ENCODE data around the gene HOMER2.
"Not testable (repeated sequence)": the region's sequence is repeated elsewhere in the genome, so short reads cannot be mapped to it uniquely, and the experiment has no call there.

Gene HOMER2

DNA sequence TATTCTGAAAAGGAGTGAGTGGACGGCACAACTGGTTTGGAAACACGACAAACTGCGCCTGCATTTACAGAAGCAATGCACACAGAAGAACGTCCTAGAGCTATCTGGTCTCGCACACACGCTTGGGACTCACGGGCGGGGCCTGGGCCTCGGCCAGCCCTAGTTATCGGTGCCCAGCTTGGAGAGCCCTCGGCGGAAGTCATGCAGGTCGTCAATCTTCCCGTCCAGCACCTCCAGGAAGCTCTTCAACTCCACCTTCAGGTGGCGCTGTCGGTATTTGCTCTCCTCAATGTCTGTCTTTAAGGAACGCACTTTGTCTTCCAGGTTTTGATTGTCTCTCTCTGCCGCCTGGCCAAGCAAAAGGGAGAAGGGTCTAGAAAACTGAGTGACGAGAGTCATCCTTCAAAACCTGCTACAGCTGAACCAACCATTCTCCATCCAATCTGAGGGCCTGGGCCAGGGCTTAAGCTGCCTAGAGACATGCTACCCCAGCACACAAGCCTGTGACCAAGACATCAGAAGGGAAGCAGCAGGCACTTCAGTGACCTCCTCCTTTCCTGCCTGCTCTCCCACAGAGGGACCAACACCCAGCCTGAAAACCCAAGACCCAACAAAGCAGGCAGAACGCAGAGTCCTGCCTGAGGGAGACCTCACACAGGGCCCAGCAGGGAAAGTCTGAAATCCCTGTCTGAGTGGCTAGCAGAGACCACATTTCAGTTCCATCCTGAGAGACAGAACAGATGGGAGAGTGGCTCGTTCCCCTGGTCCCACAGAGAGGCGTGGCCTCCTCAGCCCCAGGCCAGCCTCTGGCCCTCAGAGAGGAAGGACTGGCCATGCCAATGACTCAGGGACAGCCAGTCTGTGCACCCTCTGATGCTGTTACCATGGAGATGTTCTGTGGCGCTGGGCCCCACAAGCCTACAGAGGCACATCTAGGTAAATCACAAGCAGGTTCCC lies 102.7 kb downstream of the HOMER2 start:
- peak; percentile 79 for DNase-seq (ENCODE audit: low read depth, low spot score)
- H3K4me3 ChIP-seq (ENCODE audit: low read length): no peak overlapping the region

DNA sequence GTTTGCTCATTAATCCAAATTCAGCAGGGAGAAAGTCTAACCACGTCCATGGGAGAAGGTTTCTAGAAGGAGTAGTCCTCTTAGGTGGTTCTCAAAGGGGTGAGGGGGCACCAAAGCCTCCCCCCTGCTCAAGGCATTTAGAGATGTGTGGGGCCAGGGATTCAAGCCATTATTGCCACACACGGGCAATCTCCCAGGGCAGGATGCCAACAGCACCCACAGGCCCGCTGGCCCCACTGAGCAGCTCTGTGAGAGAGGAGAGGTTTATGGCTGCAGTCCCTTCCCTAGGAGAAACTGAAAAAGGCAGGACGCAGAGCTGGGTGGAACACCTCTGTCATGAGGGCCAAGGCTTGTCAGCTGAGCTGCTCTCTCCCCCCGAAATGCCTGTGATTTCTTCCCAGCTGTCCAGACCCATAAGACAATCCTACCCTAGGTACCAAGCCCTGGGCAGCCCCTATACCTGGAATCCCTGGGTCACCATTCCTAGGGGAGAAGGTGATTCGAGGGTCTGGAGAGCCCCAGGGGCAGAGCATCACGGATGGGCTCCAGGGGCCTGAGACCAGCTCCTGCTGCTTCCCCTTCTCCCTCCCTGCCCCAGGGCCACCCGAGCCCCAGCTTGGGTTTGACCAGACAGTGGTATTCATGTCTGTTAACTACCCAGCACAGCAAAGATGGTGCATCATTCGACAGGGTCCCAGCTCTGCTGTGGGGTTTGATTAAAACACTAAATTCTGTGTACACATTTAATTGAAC lies 104.1 kb downstream of the HOMER2 start:
- H3K4me3 ChIP-seq (ENCODE audit: low read length): no peak overlapping the region
- DNase-seq (ENCODE audit: low read depth, low spot score): no peak

DNA sequence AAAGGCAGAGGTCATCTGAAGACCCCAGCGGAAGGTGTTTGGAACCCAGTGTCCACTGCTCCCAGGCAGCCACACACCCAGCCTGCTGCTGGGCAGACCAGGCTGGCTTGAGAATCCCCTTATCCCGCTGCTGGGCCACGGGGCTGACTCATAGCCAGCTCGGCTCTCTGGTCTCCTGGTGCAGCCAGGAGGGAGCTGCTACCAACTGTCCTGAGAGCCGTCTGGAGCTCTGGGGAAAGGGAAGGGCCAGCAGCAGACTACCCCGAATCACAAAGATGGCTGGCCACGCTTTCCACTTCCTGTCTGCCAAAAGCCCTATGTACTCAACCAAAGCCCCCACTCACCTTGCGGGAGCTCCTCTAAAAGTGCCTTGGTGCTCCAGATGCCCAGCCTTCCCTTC lies 104.8 kb downstream of the HOMER2 start:
- no peak for DNase-seq (ENCODE audit: low read depth, low spot score)
- no peak overlapping the region for H3K4me3 ChIP-seq (ENCODE audit: low read length)

DNA sequence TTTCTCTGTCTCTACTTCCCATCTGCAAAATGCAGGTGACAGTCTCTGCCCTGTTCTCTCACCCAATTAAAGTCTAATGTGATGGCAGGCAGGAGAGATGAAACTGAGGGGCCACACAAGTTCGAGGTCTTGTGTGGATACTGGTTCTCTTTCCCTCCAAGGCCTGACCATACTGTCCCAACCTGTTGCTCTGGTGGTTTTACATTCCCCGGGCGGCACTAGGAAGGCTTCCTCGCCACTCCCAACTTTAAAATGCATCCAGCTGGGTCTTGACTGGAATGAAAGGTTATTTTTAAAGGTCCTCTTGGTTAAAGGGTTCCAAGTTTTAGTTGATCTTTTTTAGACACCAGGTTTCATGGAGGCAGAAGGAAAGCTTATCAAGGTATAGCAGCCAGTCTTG lies 105.9 kb downstream of the HOMER2 start:
- H3K4me3 ChIP-seq (ENCODE audit: low read length): no peak overlapping the region
- DNase-seq (ENCODE audit: low read depth, low spot score): no peak

DNA sequence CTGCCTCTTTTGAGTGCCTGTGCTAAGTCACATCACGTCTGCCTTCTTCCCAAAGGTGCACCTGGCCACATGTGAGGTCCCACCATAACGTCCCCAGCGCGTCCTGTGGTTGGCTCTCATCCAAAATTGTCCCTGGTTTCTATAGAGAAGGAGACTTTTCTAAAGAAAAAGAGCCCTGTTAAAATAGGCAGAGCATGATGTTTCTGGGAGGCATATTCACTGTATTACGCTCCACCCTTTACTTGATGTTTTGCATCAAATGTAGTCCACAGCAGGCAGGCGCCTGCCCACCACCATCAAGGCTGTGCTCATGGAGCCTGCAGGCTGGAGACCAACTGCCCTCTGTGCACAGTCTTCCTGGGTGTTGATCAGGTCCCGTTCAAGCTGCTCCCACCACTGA lies 106.8 kb downstream of the HOMER2 start:
- no peak overlapping the region for H3K4me3 ChIP-seq (ENCODE audit: low read length)
- no peak for DNase-seq (ENCODE audit: low read depth, low spot score)

DNA sequence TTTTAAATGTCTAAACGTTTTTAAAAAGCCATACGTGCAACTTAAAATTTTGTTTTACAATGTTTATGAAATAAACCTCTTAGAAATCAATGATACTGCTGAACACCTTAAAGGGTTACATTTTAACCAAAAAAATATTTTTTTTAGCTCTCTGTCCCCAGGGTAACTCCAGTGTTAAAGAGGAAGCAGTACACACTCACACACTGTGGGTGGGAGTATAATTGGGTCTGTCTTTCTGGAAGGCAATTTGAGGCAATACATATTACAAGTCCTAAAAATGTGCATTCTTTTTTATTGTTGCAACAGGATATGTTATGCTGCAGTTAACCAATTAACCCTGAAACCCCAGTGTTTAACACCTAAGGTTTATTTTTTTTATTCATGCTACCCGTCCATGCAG lies 109.0 kb downstream of the HOMER2 start:
- H3K4me3 ChIP-seq (ENCODE audit: low read length): no peak overlapping the region
- DNase-seq (ENCODE audit: low read depth, low spot score): no peak

DNA sequence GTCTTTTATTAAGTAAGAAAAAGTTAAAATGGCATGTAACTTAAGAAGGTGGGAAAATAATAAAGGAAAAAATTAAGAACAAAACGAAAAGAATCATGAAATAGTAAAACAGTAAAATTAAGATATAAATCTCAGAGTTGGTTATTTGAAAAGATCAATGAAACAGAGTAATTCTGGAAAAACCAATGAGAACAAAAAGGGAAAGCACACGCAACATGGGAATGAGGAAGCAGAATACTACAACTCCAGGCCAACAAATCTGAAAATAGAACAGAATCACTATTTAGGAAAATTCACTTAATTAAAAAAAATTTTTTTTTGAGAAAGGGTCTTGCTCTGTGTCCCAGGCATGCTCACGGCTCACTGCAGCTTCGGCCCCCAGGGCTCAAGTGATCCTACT lies 112.4 kb downstream of the HOMER2 start:
- H3K4me3 ChIP-seq (ENCODE audit: low read length): no peak overlapping the region
- DNase-seq (ENCODE audit: low read depth, low spot score): no peak

DNA sequence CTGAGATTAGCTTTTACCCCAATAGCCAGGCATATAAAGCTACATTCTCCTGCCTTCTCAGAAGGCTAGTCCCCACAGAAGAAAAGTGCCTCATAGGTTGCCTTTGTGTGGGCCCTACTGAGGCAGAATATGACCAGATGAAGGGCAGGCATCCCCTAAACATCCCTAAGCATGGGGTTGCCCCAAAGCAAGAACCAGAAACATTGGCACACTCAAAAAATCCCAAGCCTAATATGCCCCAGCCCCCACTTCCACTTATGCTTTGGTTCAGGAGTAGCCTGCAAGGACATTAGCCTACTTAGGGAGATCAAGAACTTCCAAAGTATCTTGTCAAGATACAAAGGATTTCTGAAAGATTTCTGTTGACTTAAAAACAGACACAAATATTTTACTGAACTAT lies 113.4 kb downstream of the HOMER2 start:
- DNase-seq (ENCODE audit: low read depth, low spot score): no peak

DNA sequence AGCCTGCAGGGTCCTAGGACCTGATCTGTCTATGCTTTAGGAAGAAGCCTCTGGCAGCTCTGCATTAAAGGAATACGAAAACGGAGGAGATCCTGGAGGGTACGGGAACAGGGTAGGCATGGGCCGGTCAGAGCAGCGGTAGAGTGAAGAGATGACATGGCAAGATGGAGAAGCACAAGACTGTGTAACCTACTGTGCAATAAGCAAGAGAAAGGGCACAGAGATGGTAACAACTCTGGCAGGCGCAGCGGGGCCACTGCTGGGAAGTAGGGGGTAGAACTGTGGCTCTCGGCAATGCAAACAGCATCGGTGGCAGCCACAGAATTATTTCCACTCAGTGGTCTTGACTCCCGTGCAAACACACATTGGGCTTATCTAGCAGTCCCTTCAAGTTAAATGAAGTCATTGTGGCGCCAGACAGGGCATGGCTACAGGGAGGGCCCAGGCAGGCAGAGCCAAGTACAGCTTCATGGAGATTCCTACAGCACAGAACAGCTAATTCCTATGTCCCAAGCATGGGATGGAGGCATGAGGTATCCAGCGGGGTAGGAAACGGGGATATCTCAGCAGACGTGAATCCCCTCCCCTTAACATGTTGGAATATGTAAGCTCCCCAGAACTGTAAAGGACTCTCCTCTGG lies 114.3 kb downstream of the HOMER2 start:
- DNase-seq (ENCODE audit: low read depth, low spot score): no peak
- no peak overlapping the region for H3K4me3 ChIP-seq (ENCODE audit: low read length)

More for the DNA sequence above, 113.4 kb downstream of the HOMER2 start:
- no peak overlapping the region for H3K4me3 ChIP-seq (ENCODE audit: low read length)

DNA sequence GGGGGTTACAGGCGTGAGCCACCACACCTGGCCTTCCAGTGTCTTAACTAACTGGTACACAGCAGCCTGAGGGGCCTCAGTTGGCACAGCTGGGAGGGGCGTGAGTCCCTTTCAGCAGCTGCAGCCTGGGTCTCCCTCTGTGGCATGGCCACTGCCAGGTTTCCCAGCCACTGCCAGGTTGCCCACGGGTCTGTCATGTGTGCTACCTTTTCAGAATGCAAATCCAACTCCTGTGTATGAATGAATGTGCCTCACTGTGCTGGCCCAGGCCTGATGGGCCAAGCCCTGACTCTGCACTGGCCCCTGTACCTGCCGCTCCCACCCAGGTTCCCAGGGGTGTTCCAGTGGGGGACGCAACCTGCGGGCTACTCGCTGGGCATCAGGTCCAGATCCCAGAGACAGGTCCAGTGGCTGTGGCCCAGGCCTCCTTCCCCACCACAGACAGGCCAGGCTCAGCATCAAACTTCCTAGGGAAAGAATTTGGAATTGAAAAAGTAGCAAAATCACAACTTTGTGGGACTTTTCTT lies 117.1 kb downstream of the HOMER2 start:
- no peak for DNase-seq (ENCODE audit: low read depth, low spot score)
- no peak overlapping the region for H3K4me3 ChIP-seq (ENCODE audit: low read length)

DNA sequence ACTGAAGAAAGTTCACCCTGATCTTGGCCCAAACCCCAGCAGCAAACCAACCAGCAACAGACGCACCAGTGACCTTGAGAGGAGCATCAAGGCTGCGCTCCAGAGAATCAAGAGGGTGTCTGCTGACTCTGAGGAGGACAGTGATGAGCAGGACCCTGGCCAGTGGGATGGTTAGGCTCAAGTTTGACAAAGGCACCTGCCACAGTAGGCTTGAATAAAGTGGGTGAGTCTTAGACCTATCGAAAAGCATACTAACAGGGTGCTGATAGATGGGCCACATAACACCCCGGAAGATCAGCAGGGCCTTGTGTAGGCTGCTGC lies 119.2 kb downstream of the HOMER2 start:
- H3K4me3 ChIP-seq (ENCODE audit: low read length): no peak overlapping the region
- no peak for DNase-seq (ENCODE audit: low read depth, low spot score)

DNA sequence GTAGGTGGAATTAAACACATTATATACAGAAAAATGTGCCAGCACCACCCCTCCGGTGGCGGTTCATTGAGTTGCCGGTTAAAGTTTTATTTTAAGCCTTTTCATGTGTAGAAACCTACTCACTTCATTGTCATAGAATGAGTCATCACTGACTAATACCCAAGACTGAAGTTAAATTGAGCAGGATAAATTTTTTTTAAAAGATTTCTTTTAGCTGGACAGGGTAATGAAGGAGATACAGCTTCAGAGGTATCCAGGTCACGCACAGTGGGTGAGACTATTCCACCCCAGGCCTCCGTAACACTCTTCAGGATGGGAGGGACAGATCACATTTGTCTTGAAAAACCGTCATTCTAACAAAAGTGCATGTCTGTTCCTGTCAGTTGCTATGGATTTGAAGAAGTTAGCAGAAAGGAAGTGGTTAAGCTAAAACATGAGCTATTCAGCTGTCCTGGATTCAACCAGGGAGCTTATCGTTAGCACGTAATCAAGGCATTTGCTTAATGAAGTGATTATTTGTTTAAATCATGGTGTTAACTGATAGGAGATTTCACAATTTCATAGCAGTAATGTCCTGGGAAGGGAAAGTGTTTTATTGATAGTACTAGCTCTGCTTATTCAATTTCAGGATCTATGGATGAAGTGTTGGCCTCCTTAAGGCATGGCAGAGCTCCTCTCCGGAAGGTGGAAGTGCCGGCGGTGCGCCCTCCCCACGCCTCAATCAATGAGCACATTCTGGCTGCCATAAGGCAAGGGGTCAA lies 119.7 kb downstream of the HOMER2 start:
- peak; percentile 87 for DNase-seq (ENCODE audit: low read depth, low spot score)
- H3K4me3 ChIP-seq (ENCODE audit: low read length): peak overlapping the region; percentile 1

DNA sequence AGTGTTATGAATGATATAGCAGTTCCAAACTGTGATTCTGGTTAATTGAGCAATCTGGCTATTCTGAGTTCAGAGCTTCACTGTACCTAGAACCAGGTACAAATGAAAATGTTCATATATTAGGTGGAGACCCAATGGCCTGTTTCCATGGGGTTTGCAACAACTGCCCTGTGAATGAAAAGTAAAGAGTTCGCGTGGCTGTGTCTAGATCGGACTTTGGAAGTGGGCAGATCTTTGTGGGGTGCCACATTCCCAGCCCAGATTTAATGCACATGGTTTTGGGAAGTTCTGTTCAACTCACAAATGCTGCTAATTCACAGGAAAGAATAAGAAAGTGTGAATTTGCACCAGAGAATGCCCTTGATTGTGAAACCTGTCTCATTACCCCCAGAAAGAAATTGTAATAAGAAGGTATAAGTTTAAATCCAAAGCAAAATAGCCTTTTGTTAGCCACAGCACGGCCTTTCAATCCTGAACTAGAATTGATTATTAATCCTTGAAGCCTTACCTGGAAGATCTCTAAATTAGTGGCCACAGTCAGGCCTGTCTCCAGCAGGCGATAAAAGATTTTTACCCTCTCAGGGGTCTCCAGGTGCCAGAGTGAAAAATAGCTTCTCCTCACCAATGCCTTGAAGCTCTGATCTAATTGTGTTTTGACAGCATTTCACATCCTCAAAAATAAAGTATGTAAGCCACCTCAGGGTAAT lies 120.5 kb downstream of the HOMER2 start:
- DNase-seq (ENCODE audit: low read depth, low spot score): no peak
- H3K4me3 ChIP-seq (ENCODE audit: low read length): peak overlapping the region; percentile 1

DNA sequence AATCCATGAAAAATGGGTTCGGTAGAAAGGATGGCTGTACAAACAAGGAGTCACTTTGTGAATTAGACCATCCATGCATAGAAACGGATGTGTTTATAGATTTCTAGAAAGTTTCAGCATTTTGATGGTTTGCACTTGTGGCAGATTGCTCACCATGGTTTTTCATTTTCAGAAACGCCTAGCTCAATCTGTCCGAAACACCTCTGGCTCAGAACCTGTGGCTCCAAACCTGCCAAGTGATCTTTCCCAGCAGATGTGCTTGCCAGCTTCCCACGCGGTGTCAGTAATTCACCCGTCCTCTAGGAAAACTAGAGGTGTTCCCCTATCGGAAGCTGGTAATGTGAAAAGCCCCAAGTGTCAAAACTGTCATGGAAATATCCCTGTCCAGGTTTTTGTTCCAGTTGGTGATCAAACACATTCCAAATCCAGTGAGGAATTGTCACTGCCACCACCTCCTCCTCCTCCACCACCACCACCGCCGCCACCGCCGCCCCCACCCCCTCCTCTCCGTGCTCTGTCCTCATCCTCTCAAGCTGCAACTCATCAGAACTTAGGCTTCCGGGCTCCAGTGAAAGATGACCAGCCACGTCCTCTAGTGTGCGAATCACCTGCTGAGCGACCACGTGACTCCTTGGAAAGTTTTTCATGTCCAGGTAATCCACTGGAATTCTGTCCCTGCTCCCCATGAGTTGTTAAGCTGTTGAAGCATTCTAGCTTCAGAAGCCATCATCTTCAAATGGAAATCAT lies 121.9 kb downstream of the HOMER2 start:
- H3K4me3 ChIP-seq (ENCODE audit: low read length): no peak overlapping the region
- no peak for DNase-seq (ENCODE audit: low read depth, low spot score)

DNA sequence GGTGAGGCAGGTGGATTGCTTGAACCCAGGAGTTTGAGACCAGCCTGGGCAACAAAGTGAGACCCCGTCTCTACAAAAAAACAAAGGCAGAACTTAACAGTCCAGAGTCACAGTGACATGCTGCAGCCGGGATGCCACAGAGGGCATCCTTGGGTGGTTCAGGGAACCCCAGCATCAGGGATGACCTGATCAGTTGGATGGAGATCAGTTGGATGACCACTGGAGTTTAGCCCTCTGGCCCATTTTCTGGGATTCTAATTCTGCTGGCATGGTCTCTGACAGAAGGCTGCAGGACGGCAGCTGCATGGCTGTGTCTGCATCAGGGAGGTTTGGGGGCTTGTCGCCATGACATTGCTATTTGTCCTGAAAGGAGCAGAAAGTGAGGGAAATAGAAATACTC lies 123.3 kb downstream of the HOMER2 start:
- no peak for DNase-seq (ENCODE audit: low read depth, low spot score)
- H3K4me3 ChIP-seq (ENCODE audit: low read length): no peak overlapping the region

DNA sequence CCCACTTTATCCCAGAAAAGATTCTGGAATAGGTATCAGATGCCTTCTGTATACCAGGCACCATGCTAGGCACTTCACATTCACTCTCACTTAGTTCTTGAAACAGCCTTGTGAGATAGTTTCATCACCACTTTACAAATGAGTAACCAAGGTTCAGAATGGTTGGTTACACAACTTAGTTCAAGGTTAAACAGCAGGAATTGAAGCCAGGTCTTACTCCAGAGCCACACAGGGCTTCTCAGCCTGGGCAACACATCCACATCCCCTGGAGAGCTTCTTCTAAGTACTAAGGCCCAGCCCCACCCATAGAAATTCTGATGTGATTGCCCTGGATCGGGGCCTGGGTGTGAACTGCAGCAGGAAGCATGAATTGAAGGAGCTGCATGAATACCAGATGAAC lies 124.4 kb downstream of the HOMER2 start:
- no peak for DNase-seq (ENCODE audit: low read depth, low spot score)
- no peak overlapping the region for H3K4me3 ChIP-seq (ENCODE audit: low read length)

DNA sequence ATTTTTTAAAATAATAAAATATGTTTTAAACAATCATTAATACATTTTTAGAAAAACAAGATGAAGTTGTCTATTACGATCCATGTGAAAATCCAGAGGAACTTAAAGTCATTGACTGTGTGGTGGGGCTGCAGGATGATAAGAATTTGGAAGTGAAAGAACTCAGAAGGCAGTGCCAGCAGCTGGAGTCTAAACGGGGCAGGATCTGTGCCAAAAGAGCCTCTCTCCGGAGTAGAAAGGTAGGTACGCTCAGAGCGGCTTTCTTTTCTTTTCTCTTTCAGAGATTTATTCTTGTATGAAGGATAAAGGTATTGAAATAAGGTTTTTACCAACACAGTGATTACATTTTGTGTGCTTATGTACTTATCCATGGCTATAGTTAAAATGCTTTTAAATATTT lies 129.5 kb downstream of the HOMER2 start:
- H3K4me3 ChIP-seq (ENCODE audit: low read length): no peak overlapping the region
- DNase-seq (ENCODE audit: low read depth, low spot score): no peak

DNA sequence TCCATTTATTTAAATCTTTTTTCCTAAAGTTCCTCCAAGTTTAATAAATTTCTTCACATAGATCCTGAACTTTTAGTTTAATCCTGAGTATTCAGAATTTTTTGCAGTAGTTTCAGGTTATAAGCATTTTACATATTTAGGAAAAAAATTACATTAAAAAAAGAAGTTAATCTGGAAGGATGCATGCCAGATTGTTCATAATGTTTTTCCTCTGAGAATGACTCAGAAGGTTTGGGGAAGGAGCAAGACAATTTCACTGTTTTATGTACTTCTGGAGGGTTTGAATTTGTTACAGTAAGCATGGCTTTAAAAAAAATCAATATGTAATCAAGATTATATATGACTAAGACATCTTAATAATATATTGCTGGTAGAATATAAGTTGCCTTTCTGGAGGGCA lies 130.7 kb downstream of the HOMER2 start:
- H3K4me3 ChIP-seq (ENCODE audit: low read length); DNase-seq (ENCODE audit: low read depth, low spot score): not testable (repeated sequence)

Data from Jurkat, Clone E6-1 (cell line).